Measurements from ENCODE around the gene MAP3K6.

The MAP3K6 gene

GRCh38 chr1:27316860-27317259, 49.9 kb downstream of the MAP3K6 start:
- TF ChIP-seq CEBPB (IDR thresholded peaks at IDR 0.05) (no peak), YY1 (IDR thresholded peaks at IDR 0.05; ENCODE audit: low read depth) (no peak), TAF1 (IDR thresholded peaks at IDR 0.05; ENCODE audit: low read depth) (no peak), ZBTB7A (IDR thresholded peaks at IDR 0.05; ENCODE audit: low read depth) (no peak), REST (IDR thresholded peaks at IDR 0.05; ENCODE audit: low read depth) (no peak), RAD21 (IDR thresholded peaks at IDR 0.05; ENCODE audit: low read depth) (no peak), MAX (IDR thresholded peaks at IDR 0.05) (no peak), CREB1 (IDR thresholded peaks at IDR 0.05; ENCODE audit: low read depth) (no peak), EP300 (IDR thresholded peaks at IDR 0.05; ENCODE audit: borderline replicate concordance) (no peak), EGR1 (IDR thresholded peaks at IDR 0.05) (no peak), NFIC (IDR thresholded peaks at IDR 0.05) (no peak), USF1 (IDR thresholded peaks at IDR 0.05) (no peak), TCF12 (IDR thresholded peaks at IDR 0.05; ENCODE audit: low read depth) (no peak), FOXM1 (IDR thresholded peaks at IDR 0.05; ENCODE audit: borderline replicate concordance, low read depth) (no peak), TEAD4 (IDR thresholded peaks at IDR 0.05) (no peak)

GRCh38 chr1:27314737-27315136, 52.0 kb downstream of the MAP3K6 start:
- TF ChIP-seq NFIC (IDR thresholded peaks at IDR 0.05): no peak

- TF ChIP-seq FOXM1 (IDR thresholded peaks at IDR 0.05; ENCODE audit: borderline replicate concordance, low read depth) (no peak), EP300 (IDR thresholded peaks at IDR 0.05; ENCODE audit: borderline replicate concordance) (no peak), EGR1 (IDR thresholded peaks at IDR 0.05) (no peak), YY1 (IDR thresholded peaks at IDR 0.05; ENCODE audit: low read depth) (no peak), TAF1 (IDR thresholded peaks at IDR 0.05; ENCODE audit: low read depth) (no peak), TCF12 (IDR thresholded peaks at IDR 0.05; ENCODE audit: low read depth) (no peak), ZBTB7A (IDR thresholded peaks at IDR 0.05; ENCODE audit: low read depth) (no peak), USF1 (IDR thresholded peaks at IDR 0.05) (no peak), RAD21 (IDR thresholded peaks at IDR 0.05; ENCODE audit: low read depth) (no peak), TEAD4 (IDR thresholded peaks at IDR 0.05) (no peak), CREB1 (IDR thresholded peaks at IDR 0.05; ENCODE audit: low read depth) (no peak), REST (IDR thresholded peaks at IDR 0.05; ENCODE audit: low read depth) (no peak), CEBPB (IDR thresholded peaks at IDR 0.05) (no peak)
Observed at GRCh38 chr1:27314169-27314568, 52.6 kb downstream of the MAP3K6 start.

DNA sequence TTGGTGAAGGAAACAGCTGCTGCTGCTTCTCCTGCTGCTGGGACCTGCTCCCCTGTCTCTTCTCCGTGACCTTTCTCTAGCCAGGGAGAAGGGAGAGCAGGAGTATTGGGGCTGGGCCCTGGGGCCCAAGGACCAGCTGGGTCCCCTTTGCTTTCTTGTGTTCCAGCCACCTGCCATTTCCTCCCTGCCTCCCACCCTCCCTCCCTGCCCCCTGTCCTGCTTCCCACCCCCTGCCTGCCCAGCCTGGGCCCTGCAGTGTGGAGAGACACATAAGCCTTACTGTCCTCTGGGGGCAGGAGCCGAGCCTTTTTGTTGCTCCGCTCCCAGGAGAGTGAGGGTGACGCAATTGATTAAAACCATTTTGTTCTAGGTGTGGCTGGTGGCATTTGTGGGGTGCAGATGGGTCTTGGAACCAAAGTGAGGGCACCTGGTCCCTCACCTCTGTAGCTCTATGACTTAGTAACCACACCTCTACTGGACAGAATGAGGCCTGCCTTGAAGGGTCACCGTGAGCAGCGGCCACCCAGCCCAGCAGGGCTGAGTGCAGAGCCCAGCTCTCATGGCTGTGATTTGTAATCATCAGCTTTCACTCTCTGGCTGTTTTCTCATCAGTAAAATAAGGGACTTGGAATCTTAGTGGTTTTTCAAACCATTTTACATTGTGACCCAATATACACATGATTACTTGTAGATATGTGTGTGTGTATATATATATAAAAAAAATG, 58.7 kb downstream of the MAP3K6 start:
- TF ChIP-seq EGR1 (IDR thresholded peaks at IDR 0.05): no peak
- no peak for TF ChIP-seq USF1 (IDR thresholded peaks at IDR 0.05)
- TF ChIP-seq TEAD4 (IDR thresholded peaks at IDR 0.05): no peak
- TF ChIP-seq MAX (IDR thresholded peaks at IDR 0.05): no peak
- TF ChIP-seq EP300 (IDR thresholded peaks at IDR 0.05; ENCODE audit: borderline replicate concordance): no peak
- TF ChIP-seq RAD21 (IDR thresholded peaks at IDR 0.05; ENCODE audit: low read depth): no peak
- no peak for TF ChIP-seq TCF12 (IDR thresholded peaks at IDR 0.05; ENCODE audit: low read depth)
- TF ChIP-seq FOXM1 (IDR thresholded peaks at IDR 0.05; ENCODE audit: borderline replicate concordance, low read depth): no peak
- TF ChIP-seq CEBPB (IDR thresholded peaks at IDR 0.05): no peak

DNA sequence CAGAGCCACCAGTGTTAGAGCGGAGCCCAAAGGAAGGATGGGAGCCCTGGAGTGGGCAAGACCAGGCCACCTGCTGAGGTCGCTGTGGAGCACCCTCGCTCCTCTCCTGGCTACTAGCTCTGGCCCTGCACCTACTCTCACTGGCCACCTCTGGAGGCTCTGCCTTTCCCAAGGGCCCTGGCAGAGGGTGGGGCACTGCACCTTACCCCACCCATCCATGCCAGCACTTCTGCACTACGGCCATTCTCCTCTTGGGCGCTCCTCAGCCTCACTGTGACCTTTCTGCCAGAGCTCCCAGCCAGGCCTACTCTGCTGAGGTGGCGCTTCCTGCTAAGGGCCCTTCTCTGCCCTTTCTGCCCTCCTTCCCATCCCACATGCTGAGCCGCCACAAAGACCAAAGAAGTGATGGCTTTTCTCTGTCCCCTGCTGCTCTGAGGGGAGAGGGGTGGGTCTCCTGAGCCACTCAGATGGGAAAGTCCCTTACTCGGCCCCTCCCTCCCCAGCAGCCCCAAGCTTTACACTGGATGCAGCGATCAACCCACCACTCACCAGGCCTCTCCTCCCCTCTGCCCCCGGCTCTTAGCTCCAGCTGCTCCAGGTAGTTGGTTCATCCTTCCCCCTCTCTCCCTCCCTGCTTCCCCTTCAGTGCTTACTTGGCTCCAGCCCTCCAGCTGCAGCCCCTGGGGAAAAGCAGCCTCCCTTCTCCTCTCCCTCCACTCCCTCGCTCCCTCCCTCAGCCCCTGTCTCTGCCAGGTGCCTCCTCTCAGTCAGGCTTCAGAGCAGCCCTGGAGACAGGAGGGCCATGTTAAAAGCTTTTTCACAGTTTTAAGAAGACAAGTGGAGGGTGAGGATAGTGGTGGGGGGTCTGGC, 59.6 kb downstream of the MAP3K6 start:
- TF ChIP-seq EGR1 (IDR thresholded peaks at IDR 0.05) (no peak), FOXM1 (IDR thresholded peaks at IDR 0.05; ENCODE audit: borderline replicate concordance, low read depth) (no peak), TCF12 (IDR thresholded peaks at IDR 0.05; ENCODE audit: low read depth) (no peak), RAD21 (IDR thresholded peaks at IDR 0.05; ENCODE audit: low read depth) (no peak), REST (IDR thresholded peaks at IDR 0.05; ENCODE audit: low read depth) (no peak), NFIC (IDR thresholded peaks at IDR 0.05) (no peak), YY1 (IDR thresholded peaks at IDR 0.05; ENCODE audit: low read depth) (no peak), CREB1 (IDR thresholded peaks at IDR 0.05; ENCODE audit: low read depth) (no peak), MAX (IDR thresholded peaks at IDR 0.05) (no peak), EP300 (IDR thresholded peaks at IDR 0.05; ENCODE audit: borderline replicate concordance) (no peak), TAF1 (IDR thresholded peaks at IDR 0.05; ENCODE audit: low read depth) (no peak), USF1 (IDR thresholded peaks at IDR 0.05) (no peak), TEAD4 (IDR thresholded peaks at IDR 0.05) (no peak), ZBTB7A (IDR thresholded peaks at IDR 0.05; ENCODE audit: low read depth) (no peak)

Measured in Ishikawa (cell line).